GM12878 (cell line): ENCODE measurements around the gene UBE2O.

Source experiments
- BACH1 ChIP-seq: fragments of 450-650 bp; IDR thresholded peaks from 2 replicates; pipeline ENCODE4 v1.6.1; 2017; ENCODE audit warnings: mild to moderate bottlenecking, borderline replicate concordance
- BHLHE40 ChIP-seq, 2 experiments: fragments of 450-650 bp in 1 of 2; IDR thresholded peaks; 2 replicates each; pipeline ENCODE4 v1.6.1; 2011 to 2017; ENCODE audit warnings: low read depth in 2 of 2, borderline replicate concordance in 1 of 2, improper control_type of control experiment in 1 of 2, low read length in 1 of 2, mild to moderate bottlenecking in 1 of 2
- CHD1 ChIP-seq: IDR thresholded peaks from 2 replicates; pipeline ENCODE4 v1.6.1; 2012; ENCODE audit warnings: low read depth, low read length, improper control_type of control experiment
- E2F4 ChIP-seq: IDR thresholded peaks from 2 replicates; pipeline ENCODE4 v1.6.1; 2012; ENCODE audit warnings: low read depth, low read length, improper control_type of control experiment
- EGR1 ChIP-seq, 2 experiments: IDR thresholded peaks; 1 replicate in 1 of 2; 2 replicates in 1 of 2; pipeline ENCODE4 v1.6.1; 2011 to 2012; ENCODE audit warnings: low read depth in 2 of 2, low read length in 2 of 2, borderline replicate concordance in 1 of 2, mild to moderate bottlenecking in 1 of 2, moderate library complexity in 1 of 2
- EP300 ChIP-seq, 2 experiments: fragments of 150-350 bp in 1 of 2; IDR thresholded peaks; 2 replicates each; pipeline ENCODE4 v1.6.1; 2011 to 2012; ENCODE audit warnings: low read depth in 2 of 2, low read length in 2 of 2, borderline replicate concordance in 1 of 2, improper control_type of control experiment in 1 of 2, inconsistent platforms in 1 of 2; ENCODE audit not compliant: control insufficient read depth in 1 of 2
- EZH2 ChIP-seq: IDR thresholded peaks from 2 replicates; pipeline ENCODE4 v1.6.1; 2012; ENCODE audit warnings: low read depth, mild to moderate bottlenecking, control low read depth, inconsistent platforms, low read length, borderline replicate concordance; ENCODE audit not compliant: control insufficient read depth
- POLR2A ChIP-seq: IDR thresholded peaks from 2 replicates; pipeline ENCODE4 v1.6.1; 2011; ENCODE audit warnings: low read depth, mild to moderate bottlenecking, low read length
- RB1 ChIP-seq: fragments of 450-650 bp; formaldehyde crosslinking; IDR thresholded peaks from 2 replicates; pipeline ENCODE4 v1.6.1; 2017; ENCODE audit warnings: mild to moderate bottlenecking, borderline replicate concordance
- RCOR1 ChIP-seq: conservative IDR thresholded peaks from 2 replicates; pipeline ENCODE4 v1.6.1; 2012; ENCODE audit warnings: low read depth, low read length, improper control_type of control experiment
- TAF1 ChIP-seq: IDR thresholded peaks from 2 replicates; pipeline ENCODE4 v1.6.1; 2011; ENCODE audit warnings: mild to moderate bottlenecking, low read depth, low read length, borderline replicate concordance

GRCh38 chr17:76378548-76379274 is 74.2 kb downstream of the UBE2O start:
- TF ChIP-seq RCOR1: no peak
- TF ChIP-seq POLR2A: no peak
- no peak for TF ChIP-seq CHD1
- no peak for TF ChIP-seq BACH1
- TF ChIP-seq EZH2: no peak
- TF ChIP-seq RB1: no peak
- no peak for TF ChIP-seq EP300 (IDR thresholded peaks at IDR 0.05; ENCODE audit: borderline replicate concordance in 1 of 2, control insufficient read depth in 1 of 2, low read depth in 2 of 2, low read length in 2 of 2)
- no peak for TF ChIP-seq E2F4
- no peak for TF ChIP-seq EGR1 (IDR thresholded peaks at IDR 0.05; ENCODE audit: borderline replicate concordance in 1 of 2, low read depth in 2 of 2, low read length in 2 of 2)
- no peak for TF ChIP-seq BHLHE40 (IDR thresholded peaks at IDR 0.05; ENCODE audit: borderline replicate concordance in 1 of 2, low read depth in 2 of 2, low read length in 1 of 2)
- no peak for TF ChIP-seq TAF1
